Stimulated activated memory B cell treated with anti-CD40 and anti-IgM and Interleukin-4, amounts not matched to agents 10 μg/mL and 1 μg/mL and 100 μg/mL, for 72 hours (primary cell): ENCODE measurements around the gene FMNL1.
A peak's percentile ranks its signal among the peaks of the same experiment; 100 is the strongest.
"Not testable (repeated sequence)": the region's sequence is repeated elsewhere in the genome, so short reads cannot be mapped to it uniquely, and the experiment has no call there.

Source experiments
- ATAC-seq: fragments of 150-1000 bp; cut with Tn5 transposase; 2 replicates; pipeline ENCODE4 v1.10.0; 2021
- H3K27ac Mint-ChIP-seq: one replicate; pipeline ENCODE4 v1.8.0; 2022; ENCODE audit warnings: mild to moderate bottlenecking, mixed read lengths
- H3K27me3 Mint-ChIP-seq: one replicate; pipeline ENCODE4 v1.8.0; 2022; ENCODE audit warnings: mixed read lengths
- H3K36me3 Mint-ChIP-seq: one replicate; pipeline ENCODE4 v1.8.0; 2022; ENCODE audit warnings: mixed read lengths
- H3K4me1 Mint-ChIP-seq: one replicate; pipeline ENCODE4 v1.8.0; 2022; ENCODE audit warnings: mixed read lengths
- H3K4me3 Mint-ChIP-seq: one replicate; pipeline ENCODE4 v1.8.0; 2022; ENCODE audit warnings: mild to moderate bottlenecking, moderate library complexity, mixed read lengths
- H3K9me3 Mint-ChIP-seq: one replicate; pipeline ENCODE4 v1.8.0; 2022; ENCODE audit warnings: mixed read lengths

The FMNL1 gene

GRCh38 chr17:45240905-45241327, 19.2 kb downstream of the FMNL1 start:
- no peak for ATAC-seq
- Mint-ChIP-seq H3K9me3 (no peaks in the 10 kb centered on the region), H3K4me3 (no peak overlapping the region), H3K27me3 (no peaks in the 10 kb centered on the region), H3K36me3 (peaks cover 72% of the 10 kb centered on the region), H3K27ac (no peak overlapping the region), H3K4me1 (peaks cover 40% of the 10 kb centered on the region)

GRCh38 chr17:45241328-45242028, 19.8 kb downstream of the FMNL1 start:
- peaks cover 78% of the 10 kb centered on the region for H3K36me3 Mint-ChIP-seq
- no peak overlapping the region for H3K4me3 Mint-ChIP-seq
- H3K9me3 Mint-ChIP-seq: no peaks in the 10 kb centered on the region
- peaks cover 43% of the 10 kb centered on the region for H3K4me1 Mint-ChIP-seq
- ATAC-seq: peak; percentile 65
- H3K27me3 Mint-ChIP-seq: no peaks in the 10 kb centered on the region
- no peak overlapping the region for H3K27ac Mint-ChIP-seq

- H3K4me1 Mint-ChIP-seq: peaks cover 49% of the 10 kb centered on the region
- ATAC-seq: no peak
- H3K27me3 Mint-ChIP-seq: no peaks in the 10 kb centered on the region
- H3K4me3 Mint-ChIP-seq: no peak overlapping the region
- no peak overlapping the region for H3K27ac Mint-ChIP-seq
- H3K9me3 Mint-ChIP-seq: no peaks in the 10 kb centered on the region
- peaks cover 82% of the 10 kb centered on the region for H3K36me3 Mint-ChIP-seq
These were observed 20.3 kb downstream of the FMNL1 start for GRCh38 chr17:45242029-45242414.

GRCh38 chr17:45243750-45244149, 22.1 kb downstream of the FMNL1 start:
- Mint-ChIP-seq H3K36me3 (peaks cover 65% of the 10 kb centered on the region), H3K27me3 (no peaks in the 10 kb centered on the region), H3K4me1 (peaks cover 40% of the 10 kb centered on the region), H3K4me3 (no peak overlapping the region), H3K9me3 (no peaks in the 10 kb centered on the region), H3K27ac (no peak overlapping the region)
- ATAC-seq: no peak

GRCh38 chr17:45244725-45245656, 23.3 kb downstream of the FMNL1 start:
- H3K4me3 Mint-ChIP-seq: no peak overlapping the region
- H3K36me3 Mint-ChIP-seq: peaks cover 56% of the 10 kb centered on the region
- ATAC-seq: no peak
- H3K27ac Mint-ChIP-seq: peak overlapping the region; percentile 65
- no peaks in the 10 kb centered on the region for H3K27me3 Mint-ChIP-seq
- no peaks in the 10 kb centered on the region for H3K9me3 Mint-ChIP-seq
- H3K4me1 Mint-ChIP-seq: peaks cover 41% of the 10 kb centered on the region

GRCh38 chr17:45246338-45246737, 24.7 kb downstream of the FMNL1 start:
- no peak for ATAC-seq
- Mint-ChIP-seq H3K27me3 (no peaks in the 10 kb centered on the region), H3K36me3 (peaks cover 47% of the 10 kb centered on the region), H3K9me3 (no peaks in the 10 kb centered on the region), H3K4me1 (peaks cover 44% of the 10 kb centered on the region), H3K4me3 (peak overlapping the region; percentile 91), H3K27ac (peak overlapping the region; percentile 77)

GRCh38 chr17:45246861-45247428, 25.3 kb downstream of the FMNL1 start:
- peaks cover 46% of the 10 kb centered on the region for H3K4me1 Mint-ChIP-seq
- no peak for ATAC-seq
- H3K36me3 Mint-ChIP-seq: peaks cover 47% of the 10 kb centered on the region
- no peaks in the 10 kb centered on the region for H3K9me3 Mint-ChIP-seq
- H3K4me3 Mint-ChIP-seq: peak overlapping the region; percentile 91
- peak overlapping the region; percentile 77 for H3K27ac Mint-ChIP-seq
- no peaks in the 10 kb centered on the region for H3K27me3 Mint-ChIP-seq

GRCh38 chr17:45247429-45248131, 25.9 kb downstream of the FMNL1 start:
- H3K27me3 Mint-ChIP-seq: no peaks in the 10 kb centered on the region
- peaks cover 41% of the 10 kb centered on the region for H3K36me3 Mint-ChIP-seq
- peak overlapping the region; percentile 77 for H3K27ac Mint-ChIP-seq
- H3K4me3 Mint-ChIP-seq: peak overlapping the region; percentile 91
- H3K9me3 Mint-ChIP-seq: no peaks in the 10 kb centered on the region
- H3K4me1 Mint-ChIP-seq: peaks cover 52% of the 10 kb centered on the region
- ATAC-seq: peak; percentile 96

- H3K36me3 Mint-ChIP-seq: peaks cover 35% of the 10 kb centered on the region
- peak overlapping the region; percentile 77 for H3K27ac Mint-ChIP-seq
- peak; percentile 88 for ATAC-seq
- H3K4me3 Mint-ChIP-seq: peak overlapping the region; percentile 91
- H3K4me1 Mint-ChIP-seq: peaks cover 60% of the 10 kb centered on the region
- no peaks in the 10 kb centered on the region for H3K27me3 Mint-ChIP-seq
- H3K9me3 Mint-ChIP-seq: no peaks in the 10 kb centered on the region
These were observed 26.7 kb downstream of the FMNL1 start for GRCh38 chr17:45248132-45248957.

- no peaks in the 10 kb centered on the region for H3K9me3 Mint-ChIP-seq
- ATAC-seq: no peak
- no peaks in the 10 kb centered on the region for H3K27me3 Mint-ChIP-seq
- no peak overlapping the region for H3K27ac Mint-ChIP-seq
- H3K36me3 Mint-ChIP-seq: peaks cover 16% of the 10 kb centered on the region
- H3K4me1 Mint-ChIP-seq: peaks cover 56% of the 10 kb centered on the region
- H3K4me3 Mint-ChIP-seq: no peak overlapping the region
These were observed 30.2 kb downstream of the FMNL1 start for GRCh38 chr17:45251931-45252330.

GRCh38 chr17:45253237-45253636, 31.6 kb downstream of the FMNL1 start:
- peak overlapping the region; percentile 12 for H3K27ac Mint-ChIP-seq
- ATAC-seq, H3K27me3 Mint-ChIP-seq, H3K9me3 Mint-ChIP-seq, H3K4me3 Mint-ChIP-seq: not testable (repeated sequence)
- H3K36me3 Mint-ChIP-seq: peaks cover 22% of the 10 kb centered on the region
- peaks cover 62% of the 10 kb centered on the region for H3K4me1 Mint-ChIP-seq

GRCh38 chr17:45253879-45254278, 32.2 kb downstream of the FMNL1 start:
- H3K4me1 Mint-ChIP-seq: peaks cover 55% of the 10 kb centered on the region
- H3K27me3 Mint-ChIP-seq: no peaks in the 10 kb centered on the region
- peaks cover 22% of the 10 kb centered on the region for H3K36me3 Mint-ChIP-seq
- no peak for ATAC-seq
- no peaks in the 10 kb centered on the region for H3K9me3 Mint-ChIP-seq
- H3K27ac Mint-ChIP-seq: peak overlapping the region; percentile 12
- H3K4me3 Mint-ChIP-seq: no peak overlapping the region

- Mint-ChIP-seq H3K4me1 (peaks cover 45% of the 10 kb centered on the region), H3K27me3 (no peaks in the 10 kb centered on the region), H3K4me3 (no peak overlapping the region), H3K27ac (no peak overlapping the region), H3K9me3 (no peaks in the 10 kb centered on the region), H3K36me3 (peaks cover 15% of the 10 kb centered on the region)
- no peak for ATAC-seq
These were observed 33.7 kb downstream of the FMNL1 start for GRCh38 chr17:45255358-45255757.
